AG09309 (cell line): ENCODE results near the gene GPR17.

Experiments used
- DNase-seq: peaks from one replicate; pipeline ENCODE4 v3.0.0-alpha.2; 2010; ENCODE audit warnings: low read depth
- H3K4me3 ChIP-seq: 2 replicates; pipeline ENCODE4 v1.5.1; 2011; ENCODE audit warnings: mild to moderate bottlenecking, low read depth, low read length, moderate library complexity; ENCODE audit not compliant: control insufficient read depth
- TF ChIP-seq, protein P1 (sequence below): IDR thresholded peaks from 2 replicates; pipeline ENCODE4 v1.5.1; 2011; ENCODE audit warnings: mild to moderate bottlenecking, low read depth, low read length, inconsistent platforms; ENCODE audit not compliant: insufficient read depth, control insufficient read depth; ENCODE audit errors: missing control alignments

GPR17 gene

DNA sequence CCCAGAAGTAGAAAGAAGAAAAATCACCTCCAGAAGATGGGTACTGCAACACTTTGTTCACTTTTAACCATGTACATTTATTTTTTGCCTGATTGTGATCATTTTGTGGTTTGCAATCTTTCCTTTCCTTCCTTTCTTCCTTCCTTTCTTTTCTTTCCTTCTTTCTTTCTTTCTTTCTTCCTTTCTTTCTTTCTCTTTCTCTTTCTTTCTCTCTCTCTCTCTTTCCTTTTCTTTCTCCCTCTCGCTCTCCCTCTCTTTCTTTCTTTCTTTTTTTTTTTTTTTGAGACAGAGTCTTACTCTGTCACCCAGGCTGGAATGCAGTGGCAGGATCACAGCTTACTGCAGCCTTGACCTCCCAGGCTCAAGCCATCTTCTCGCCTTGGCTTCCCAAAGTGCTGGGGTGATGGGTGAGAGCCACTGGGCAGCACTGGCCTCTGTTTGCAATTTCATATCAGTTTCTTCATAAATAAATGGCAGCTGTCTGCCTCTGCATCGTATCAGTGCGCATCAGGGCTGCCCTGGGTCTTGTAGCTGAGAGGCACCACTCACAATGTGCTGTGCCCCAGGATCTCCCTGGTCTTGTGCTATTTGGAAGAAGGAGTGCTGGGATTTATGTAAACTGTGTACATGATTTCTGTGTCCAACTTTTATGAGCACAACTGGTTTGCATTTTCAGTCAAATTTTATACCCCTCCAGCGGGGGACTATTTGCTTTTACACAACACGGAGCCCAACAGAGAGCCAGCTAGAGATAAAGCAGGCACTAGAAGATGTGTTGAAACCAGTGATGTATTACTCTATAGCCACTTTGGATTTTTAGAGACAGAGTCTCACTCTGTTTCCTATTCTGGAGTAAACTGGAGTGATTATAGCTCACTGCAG, 36.3 kb downstream of the GPR17 start:
- no peak for DNase-seq
- no peak overlapping the region for H3K4me3 ChIP-seq
- TF ChIP-seq, protein P1, sequence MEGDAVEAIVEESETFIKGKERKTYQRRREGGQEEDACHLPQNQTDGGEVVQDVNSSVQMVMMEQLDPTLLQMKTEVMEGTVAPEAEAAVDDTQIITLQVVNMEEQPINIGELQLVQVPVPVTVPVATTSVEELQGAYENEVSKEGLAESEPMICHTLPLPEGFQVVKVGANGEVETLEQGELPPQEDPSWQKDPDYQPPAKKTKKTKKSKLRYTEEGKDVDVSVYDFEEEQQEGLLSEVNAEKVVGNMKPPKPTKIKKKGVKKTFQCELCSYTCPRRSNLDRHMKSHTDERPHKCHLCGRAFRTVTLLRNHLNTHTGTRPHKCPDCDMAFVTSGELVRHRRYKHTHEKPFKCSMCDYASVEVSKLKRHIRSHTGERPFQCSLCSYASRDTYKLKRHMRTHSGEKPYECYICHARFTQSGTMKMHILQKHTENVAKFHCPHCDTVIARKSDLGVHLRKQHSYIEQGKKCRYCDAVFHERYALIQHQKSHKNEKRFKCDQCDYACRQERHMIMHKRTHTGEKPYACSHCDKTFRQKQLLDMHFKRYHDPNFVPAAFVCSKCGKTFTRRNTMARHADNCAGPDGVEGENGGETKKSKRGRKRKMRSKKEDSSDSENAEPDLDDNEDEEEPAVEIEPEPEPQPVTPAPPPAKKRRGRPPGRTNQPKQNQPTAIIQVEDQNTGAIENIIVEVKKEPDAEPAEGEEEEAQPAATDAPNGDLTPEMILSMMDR, result no peak

DNA sequence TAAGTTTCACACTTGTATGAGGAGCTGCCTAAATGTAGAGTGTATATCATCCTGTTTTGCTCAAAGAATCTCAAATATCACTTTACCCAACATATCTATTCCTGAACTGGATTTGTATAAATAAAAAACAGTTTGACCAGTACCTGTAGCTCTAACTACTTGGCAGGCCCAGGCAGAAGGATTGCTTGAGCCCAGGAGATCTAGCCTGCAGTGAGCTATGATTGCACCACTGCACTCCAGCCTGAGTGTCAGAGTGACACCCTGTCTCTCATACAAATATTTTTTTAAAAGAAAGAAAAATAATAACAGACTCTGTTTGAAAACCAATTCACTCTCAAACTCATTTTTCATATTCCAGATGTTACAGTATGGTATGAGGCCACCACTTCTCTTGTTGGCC, 37.1 kb downstream of the GPR17 start:
- DNase-seq, result no peak
- H3K4me3 ChIP-seq, result no peak overlapping the region
- TF ChIP-seq, protein P1, result no peak

DNA sequence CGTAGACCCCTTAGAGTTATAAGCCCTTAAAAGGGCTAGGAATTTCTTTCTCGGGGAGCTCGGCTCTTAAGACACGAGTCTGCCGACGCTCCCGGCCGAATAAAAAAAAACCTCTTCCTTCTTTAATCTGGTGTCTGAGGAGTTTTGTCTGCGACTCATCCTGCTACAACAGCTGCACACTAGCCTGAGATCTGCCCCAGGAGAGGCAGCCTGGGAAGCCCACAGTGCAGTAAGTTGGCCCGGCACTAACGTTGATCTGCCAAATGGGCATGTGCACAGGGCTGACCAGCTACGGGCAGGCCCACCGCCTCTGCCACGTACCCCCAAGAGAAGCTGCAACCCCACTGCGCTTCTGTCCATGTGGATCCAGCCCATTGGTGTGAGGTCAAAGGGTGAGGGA, 37.8 kb downstream of the GPR17 start:
- TF ChIP-seq, protein P1, result no peak
- no peak overlapping the region for H3K4me3 ChIP-seq
- DNase-seq, result no peak

DNA sequence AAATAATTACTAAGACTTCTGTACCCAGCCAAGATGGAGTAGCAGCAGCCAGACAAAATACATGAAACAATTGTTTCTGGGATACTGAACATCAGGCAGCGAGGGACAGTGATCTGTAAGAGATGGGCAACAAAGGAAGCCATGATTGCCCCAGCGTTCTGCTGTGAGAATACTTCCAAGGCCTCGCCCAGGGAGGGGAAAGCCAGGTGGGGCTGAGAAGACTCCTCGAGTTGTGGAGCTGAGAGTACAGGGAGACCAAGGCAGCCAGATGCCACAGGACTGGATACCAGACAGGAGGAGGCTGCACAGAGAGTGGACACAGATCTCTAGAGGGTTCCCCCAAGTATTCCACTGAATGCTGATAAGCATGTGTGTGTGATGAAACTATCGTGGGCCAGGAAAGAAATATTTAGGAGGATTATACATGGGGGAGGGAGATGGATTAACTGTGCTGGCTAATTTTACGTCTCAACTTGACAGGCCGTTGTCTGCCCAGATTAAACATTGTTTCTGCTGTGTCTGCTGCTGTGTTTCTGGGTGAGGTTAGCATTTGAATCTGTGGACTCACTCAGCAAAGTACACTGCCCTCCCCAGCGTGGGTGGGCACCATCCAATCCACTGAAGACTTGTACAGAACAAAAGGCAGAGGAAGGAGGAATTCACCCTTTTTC, 39.6 kb downstream of the GPR17 start:
- no peak overlapping the region for H3K4me3 ChIP-seq
- no peak for DNase-seq
- TF ChIP-seq, protein P1, result no peak

DNA sequence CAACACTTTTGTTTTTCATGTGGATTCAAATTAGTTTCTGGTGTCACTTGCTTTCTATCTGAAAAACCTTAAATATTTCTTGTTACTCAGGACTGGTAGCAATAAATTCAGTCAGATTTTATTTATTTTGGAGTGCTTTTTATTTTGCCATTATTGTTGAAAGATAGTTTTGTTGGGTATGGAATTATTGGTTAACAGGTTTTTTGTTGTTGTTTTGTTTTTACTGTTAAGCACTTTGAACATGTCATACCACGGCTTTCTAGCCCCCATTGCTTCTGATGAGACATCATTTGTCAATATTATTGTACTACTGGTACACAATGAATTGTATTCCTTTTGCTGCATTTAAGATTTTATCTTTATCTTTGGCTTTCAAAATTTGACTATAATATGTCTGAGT, 42.5 kb downstream of the GPR17 start:
- TF ChIP-seq, protein P1, result no peak
- H3K4me3 ChIP-seq, result no peak overlapping the region
- no peak for DNase-seq

DNA sequence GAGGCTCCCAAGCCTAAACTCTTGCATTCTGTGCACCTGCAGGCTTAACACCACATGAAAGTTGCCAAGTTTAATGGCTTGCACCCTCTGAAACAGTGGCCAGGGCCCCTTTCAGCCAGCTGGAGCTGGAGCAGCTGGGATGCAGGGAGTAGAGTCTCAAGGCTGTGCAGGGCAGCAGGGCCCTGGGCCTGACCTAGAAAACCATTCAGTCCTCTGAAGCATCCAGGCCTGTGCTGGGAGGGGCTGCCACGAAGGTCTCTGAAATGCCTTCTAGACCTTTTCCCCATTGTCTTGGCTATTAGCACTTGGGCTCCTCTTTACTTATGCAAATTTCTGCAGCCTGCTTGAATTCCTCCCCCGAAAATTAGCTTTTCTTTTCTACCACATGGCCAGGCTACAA, 44.7 kb downstream of the GPR17 start:
- no peak overlapping the region for H3K4me3 ChIP-seq
- DNase-seq, result no peak
- TF ChIP-seq, protein P1, result no peak

DNA sequence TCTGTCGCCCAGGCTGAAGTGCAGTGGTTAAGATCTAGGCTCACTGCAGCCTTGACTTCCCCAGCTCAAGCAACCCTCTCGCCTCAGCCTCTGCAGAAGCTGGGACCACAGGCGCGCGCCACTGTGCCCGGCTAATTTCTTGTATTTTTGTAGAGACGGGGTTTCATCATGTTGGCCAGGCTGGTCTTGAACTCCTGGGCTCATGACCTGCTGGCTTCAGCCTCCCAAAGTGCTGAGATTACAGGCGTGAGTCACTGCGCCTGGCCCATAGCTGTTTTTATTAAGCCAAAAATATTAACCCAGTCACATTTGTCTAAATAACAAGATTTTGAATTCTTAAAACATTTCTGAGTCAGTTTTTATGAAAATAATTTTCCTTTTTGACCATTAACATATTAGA, 49.0 kb downstream of the GPR17 start:
- H3K4me3 ChIP-seq, result no peak overlapping the region
- DNase-seq, result no peak
- TF ChIP-seq, protein P1, result no peak
